AG04449 (cell line): ENCODE results near the gene TMEM215.

ENCODE experiments used
- CTCF ChIA-PET: fragments of 350-600 bp; formaldehyde crosslinking; extraction: SDS; loops from one replicate; lab custom pipeline; 2021; ENCODE audit warnings: antibody characterized with exemption; lab: Yijun Ruan, JAX
- POLR2A ChIA-PET: fragments of 400-600, 350-600 bp; formaldehyde crosslinking; extraction: SDS; loops from one replicate; lab custom pipeline; 2020; ENCODE audit warnings: antibody characterized with exemption, inconsistent platforms; lab: Yijun Ruan, JAX
- DNase-seq: peaks from one replicate; pipeline ENCODE4 v3.0.0-alpha.2; 2010; ENCODE audit warnings: low read depth, low spot score
- H3K4me3 ChIP-seq: 2 replicates; pipeline ENCODE4 v1.5.1; 2011; ENCODE audit warnings: low read depth, mild to moderate bottlenecking, control low read depth, low read length
- TF ChIP-seq, protein P1 (sequence below): IDR thresholded peaks from one replicate; pipeline ENCODE4 v1.5.1; 2011; ENCODE audit warnings: mild to moderate bottlenecking, moderate library complexity, low read length, control low read depth, inconsistent platforms; ENCODE audit not compliant: insufficient read depth; ENCODE audit errors: missing control alignments

TMEM215 gene, protein sequence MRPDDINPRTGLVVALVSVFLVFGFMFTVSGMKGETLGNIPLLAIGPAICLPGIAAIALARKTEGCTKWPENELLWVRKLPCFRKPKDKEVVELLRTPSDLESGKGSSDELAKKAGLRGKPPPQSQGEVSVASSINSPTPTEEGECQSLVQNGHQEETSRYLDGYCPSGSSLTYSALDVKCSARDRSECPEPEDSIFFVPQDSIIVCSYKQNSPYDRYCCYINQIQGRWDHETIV

DNA sequence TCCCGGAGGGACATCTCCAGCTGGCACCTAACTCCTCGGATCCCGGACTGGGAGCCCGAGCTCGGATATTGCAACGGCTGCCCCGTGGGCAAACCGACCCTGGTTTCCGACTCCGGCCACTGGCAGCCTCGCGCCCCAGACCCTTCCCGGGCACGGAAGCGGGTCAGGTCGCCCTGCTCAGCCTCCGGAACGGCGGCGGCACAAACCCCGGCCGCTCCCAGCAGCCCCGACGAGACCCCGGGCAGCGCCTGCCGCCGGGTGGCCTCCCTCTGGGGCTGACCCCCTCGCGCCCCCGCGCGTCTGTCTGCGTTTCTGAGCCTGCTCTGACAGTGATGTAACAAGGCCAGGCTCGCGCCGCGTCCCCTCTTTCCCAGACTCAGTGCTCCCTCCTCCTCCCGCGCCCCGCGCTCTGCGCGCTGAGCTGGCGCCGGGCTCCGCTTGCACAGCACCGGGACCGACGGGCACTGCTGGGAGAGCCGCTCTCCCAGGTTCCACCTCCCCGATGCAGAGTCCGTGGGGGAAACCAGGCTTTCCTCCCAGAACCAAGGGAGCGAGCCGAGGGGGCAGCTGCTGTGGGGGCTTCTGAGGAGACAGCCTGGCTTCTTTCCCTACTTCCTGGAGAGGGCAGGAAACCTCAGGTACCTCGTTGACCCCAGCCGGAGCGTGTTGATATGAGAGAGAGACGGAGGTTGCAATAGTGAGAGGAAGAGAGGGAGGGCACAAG, at the start of gene TMEM215:
Gene TMEM215, plus strand, starts transcription at position 373 of the 724 bp plus-strand sequence. CDS start 644 bp downstream, outside the sequence.
- ChIA-PET CTCF (interaction anchor here (1.5 kb wide), 1 partner anchor 196 kb away, joined by 5 read pairs; no protein-coding TSS in a partner anchor), POLR2A (no interaction called here)
- TF ChIP-seq, protein P1, sequence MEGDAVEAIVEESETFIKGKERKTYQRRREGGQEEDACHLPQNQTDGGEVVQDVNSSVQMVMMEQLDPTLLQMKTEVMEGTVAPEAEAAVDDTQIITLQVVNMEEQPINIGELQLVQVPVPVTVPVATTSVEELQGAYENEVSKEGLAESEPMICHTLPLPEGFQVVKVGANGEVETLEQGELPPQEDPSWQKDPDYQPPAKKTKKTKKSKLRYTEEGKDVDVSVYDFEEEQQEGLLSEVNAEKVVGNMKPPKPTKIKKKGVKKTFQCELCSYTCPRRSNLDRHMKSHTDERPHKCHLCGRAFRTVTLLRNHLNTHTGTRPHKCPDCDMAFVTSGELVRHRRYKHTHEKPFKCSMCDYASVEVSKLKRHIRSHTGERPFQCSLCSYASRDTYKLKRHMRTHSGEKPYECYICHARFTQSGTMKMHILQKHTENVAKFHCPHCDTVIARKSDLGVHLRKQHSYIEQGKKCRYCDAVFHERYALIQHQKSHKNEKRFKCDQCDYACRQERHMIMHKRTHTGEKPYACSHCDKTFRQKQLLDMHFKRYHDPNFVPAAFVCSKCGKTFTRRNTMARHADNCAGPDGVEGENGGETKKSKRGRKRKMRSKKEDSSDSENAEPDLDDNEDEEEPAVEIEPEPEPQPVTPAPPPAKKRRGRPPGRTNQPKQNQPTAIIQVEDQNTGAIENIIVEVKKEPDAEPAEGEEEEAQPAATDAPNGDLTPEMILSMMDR = no peak
- H3K4me3 ChIP-seq = peak within 1 kb of the TSS; percentile 35
- DNase-seq = no peak

DNA sequence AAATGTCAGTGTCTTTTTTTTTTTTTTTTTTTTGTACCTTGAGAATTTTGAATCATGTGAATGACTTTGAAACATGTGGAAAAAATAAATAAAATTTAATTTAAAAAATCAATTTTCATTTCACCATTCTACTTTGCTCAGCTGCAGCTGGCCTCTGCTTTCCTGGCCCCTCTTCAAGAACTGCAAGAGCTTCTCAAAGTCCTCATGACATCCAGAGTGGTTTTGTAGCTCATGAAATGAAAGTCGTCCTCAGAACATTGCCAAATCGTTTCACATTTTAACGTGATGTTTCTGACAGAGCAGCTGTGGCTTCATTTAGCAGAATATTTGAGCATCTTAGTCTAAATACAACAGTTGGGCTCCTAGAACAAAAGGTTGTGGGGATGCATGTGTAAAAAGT, 47.9 kb upstream of the TMEM215 start:
- no peak overlapping the region for H3K4me3 ChIP-seq
- DNase-seq = no peak
- ChIA-PET POLR2A (no interaction called here), CTCF (interaction anchor here (1.0 kb wide), 1 partner anchor 147 kb away, joined by 3 read pairs; no protein-coding TSS in a partner anchor)
- TF ChIP-seq, protein P1 = no peak

DNA sequence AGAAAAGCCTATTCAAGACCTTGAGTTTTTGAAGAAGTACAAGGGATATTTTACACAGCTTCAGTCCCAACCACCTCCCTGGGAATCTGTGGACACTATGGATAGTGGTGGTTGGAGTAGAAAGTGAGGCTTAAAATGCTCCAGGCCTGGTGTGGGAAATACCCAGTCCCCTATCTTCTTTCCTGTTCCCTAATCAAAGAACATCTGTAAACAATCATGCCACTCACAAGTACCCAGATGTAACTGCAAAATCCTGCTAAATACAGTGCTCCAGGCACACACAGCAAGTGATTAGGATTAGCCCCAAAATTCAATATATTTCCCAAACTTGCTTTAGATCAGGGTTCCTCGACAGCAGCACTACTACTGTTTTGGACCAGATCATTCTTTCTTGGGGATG, 46.0 kb upstream of the TMEM215 start:
- TF ChIP-seq, protein P1 = no peak
- CTCF ChIA-PET = no interaction called here
- no peak overlapping the region for H3K4me3 ChIP-seq
- no peak for DNase-seq
- POLR2A ChIA-PET = no interaction called here

DNA sequence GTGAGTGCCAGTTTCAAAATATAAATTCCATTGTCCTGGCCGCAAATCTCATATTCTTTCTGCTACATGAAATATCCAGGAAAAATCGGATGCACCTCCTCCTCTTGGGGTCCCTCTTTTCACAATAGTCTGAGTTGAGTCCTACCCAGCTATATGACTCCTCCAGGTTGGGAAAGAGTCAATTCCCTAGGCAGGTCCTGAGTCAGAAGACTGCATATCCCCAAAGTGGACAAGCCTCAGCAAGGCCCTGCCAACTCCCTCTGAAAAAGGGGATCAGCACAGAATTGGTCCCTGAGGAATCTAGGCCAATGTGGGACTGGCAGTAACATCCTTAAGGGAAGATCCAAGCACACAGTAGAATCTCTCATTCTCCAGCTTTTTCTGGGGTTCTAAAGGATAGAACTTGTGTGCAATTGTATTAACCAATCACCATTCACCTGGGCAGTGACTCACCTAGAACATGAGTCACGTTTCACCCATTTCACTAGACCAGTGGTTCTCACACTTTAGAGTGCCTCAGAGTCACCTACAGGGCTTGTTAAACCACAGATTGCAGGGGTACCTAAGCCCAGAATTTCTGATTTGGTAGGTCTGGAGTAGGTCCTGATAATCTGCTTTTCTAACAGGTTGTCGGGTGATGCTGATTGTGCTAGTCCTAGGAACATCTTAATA, 44.7 kb upstream of the TMEM215 start:
- ChIA-PET CTCF (no interaction called here), POLR2A (no interaction called here)
- no peak overlapping the region for H3K4me3 ChIP-seq
- TF ChIP-seq, protein P1 = no peak
- no peak for DNase-seq

DNA sequence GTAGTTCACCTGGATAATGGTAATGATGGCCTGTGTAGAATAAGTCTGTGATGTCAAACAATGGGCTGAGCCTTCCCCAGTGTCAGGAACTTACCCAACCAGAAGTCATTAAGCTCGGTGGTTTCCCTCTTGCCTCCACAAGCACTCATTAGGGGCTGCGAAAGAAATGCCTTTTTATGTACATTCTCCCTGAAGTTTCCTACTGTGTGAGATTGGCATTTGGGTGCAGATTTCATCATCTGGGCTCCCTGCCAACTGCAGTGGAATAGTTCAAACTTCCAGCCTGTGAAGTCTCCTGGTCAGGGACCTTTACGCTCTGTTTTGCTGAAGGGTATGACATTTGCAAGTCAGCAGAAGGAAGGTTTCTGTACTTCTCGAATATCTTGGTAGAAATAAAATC, 41.6 kb upstream of the TMEM215 start:
- DNase-seq = no peak
- TF ChIP-seq, protein P1 = no peak
- H3K4me3 ChIP-seq = no peak overlapping the region
- CTCF ChIA-PET = interaction anchor here (1.5 kb wide), 1 partner anchor 152 kb away, joined by 8 read pairs; no protein-coding TSS in a partner anchor
- POLR2A ChIA-PET = no interaction called here

DNA sequence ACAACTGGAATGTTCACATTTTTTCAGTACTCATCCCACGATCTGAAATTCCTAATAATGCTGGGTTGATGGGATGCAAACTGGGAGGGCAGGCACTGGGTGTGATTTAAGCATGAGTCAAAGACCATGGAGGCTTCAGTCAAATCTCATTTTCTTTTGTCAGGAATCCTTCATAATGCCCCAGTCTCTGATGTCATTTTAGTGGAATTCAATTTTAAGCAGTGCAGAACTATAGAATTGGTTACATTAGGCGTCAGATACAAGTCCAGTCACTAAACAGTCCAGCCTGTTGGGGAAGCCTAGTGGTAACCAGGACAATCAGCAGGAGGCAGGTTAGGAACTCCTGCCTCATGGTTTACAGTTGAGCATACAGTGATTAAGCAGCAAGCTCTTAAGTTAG, 41.0 kb upstream of the TMEM215 start:
- TF ChIP-seq, protein P1 = peak; percentile 18
- POLR2A ChIA-PET = no interaction called here
- DNase-seq = peak; percentile 17
- CTCF ChIA-PET = interaction anchor here (1.5 kb wide), 1 partner anchor 153 kb away, joined by 8 read pairs; no protein-coding TSS in a partner anchor
- H3K4me3 ChIP-seq = no peak overlapping the region
